SK-N-SH (cell line): Measurements from ENCODE around the gene S100A8.

ENCODE experiments used
- EZH2phosphoT487 ChIP-seq: fragments of 200-600 bp; sonication (generic); IDR thresholded peaks from 2 replicates; pipeline ENCODE4 v1.6.1; 2017; ENCODE audit warnings: low read depth, mixed run types, mild to moderate bottlenecking, antibody characterized with exemption, moderate library complexity, borderline replicate concordance
- FOXM1 ChIP-seq: IDR thresholded peaks from 2 replicates; pipeline ENCODE4 v1.4.0; 2012; ENCODE audit warnings: low read depth, mild to moderate bottlenecking
- MAX ChIP-seq: IDR thresholded peaks from 2 replicates; pipeline ENCODE4 v1.4.0; 2012; ENCODE audit warnings: low read depth
- NRF1 ChIP-seq: IDR thresholded peaks from 2 replicates; pipeline ENCODE4 v1.6.1; 2012; ENCODE audit warnings: low read depth, mild to moderate bottlenecking, low read length
- POLR2AphosphoS5 ChIP-seq: IDR thresholded peaks from 2 replicates; pipeline ENCODE4 v1.6.1; 2012; ENCODE audit warnings: low read depth, low read length
- SIN3A ChIP-seq: IDR thresholded peaks from 2 replicates; pipeline ENCODE4 v1.6.1; 2012; ENCODE audit warnings: low read depth, mild to moderate bottlenecking, low read length, moderate library complexity, borderline replicate concordance
- USF2 ChIP-seq: fragments of 150-350 bp; IDR thresholded peaks from 2 replicates; pipeline ENCODE4 v1.6.1; 2017; ENCODE audit warnings: antibody characterized with exemption, low read length, low read depth, borderline replicate concordance
- YY1 ChIP-seq: IDR thresholded peaks from 2 replicates; pipeline ENCODE4 v1.4.0; 2012; ENCODE audit warnings: low read depth, mild to moderate bottlenecking
- TF ChIP-seq, protein P1 (sequence below): fragments of 200-600 bp; sonication (generic); IDR thresholded peaks from 2 replicates; pipeline ENCODE4 v1.6.1; 2017; ENCODE audit warnings: antibody characterized with exemption, mild to moderate bottlenecking, moderate library complexity

- TF ChIP-seq, protein P1, sequence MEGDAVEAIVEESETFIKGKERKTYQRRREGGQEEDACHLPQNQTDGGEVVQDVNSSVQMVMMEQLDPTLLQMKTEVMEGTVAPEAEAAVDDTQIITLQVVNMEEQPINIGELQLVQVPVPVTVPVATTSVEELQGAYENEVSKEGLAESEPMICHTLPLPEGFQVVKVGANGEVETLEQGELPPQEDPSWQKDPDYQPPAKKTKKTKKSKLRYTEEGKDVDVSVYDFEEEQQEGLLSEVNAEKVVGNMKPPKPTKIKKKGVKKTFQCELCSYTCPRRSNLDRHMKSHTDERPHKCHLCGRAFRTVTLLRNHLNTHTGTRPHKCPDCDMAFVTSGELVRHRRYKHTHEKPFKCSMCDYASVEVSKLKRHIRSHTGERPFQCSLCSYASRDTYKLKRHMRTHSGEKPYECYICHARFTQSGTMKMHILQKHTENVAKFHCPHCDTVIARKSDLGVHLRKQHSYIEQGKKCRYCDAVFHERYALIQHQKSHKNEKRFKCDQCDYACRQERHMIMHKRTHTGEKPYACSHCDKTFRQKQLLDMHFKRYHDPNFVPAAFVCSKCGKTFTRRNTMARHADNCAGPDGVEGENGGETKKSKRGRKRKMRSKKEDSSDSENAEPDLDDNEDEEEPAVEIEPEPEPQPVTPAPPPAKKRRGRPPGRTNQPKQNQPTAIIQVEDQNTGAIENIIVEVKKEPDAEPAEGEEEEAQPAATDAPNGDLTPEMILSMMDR = no peak
- TF ChIP-seq YY1 = no peak
- no peak for TF ChIP-seq MAX
- no peak for TF ChIP-seq POLR2AphosphoS5
- no peak for TF ChIP-seq NRF1
- TF ChIP-seq FOXM1 = no peak
- no peak for TF ChIP-seq SIN3A
- TF ChIP-seq EZH2phosphoT487 = no peak
- TF ChIP-seq USF2 = no peak
Measured at GRCh38 chr1:153370146-153370545, 20.7 kb downstream of the S100A8 start.
